HG03432 (cell line): ENCODE measurements around the gene AFAP1L2.

Experiments used
- ATAC-seq: cut with Tn5 transposase; IDR thresholded peaks from one replicate; pipeline ENCODE4 v1.9.1; 2021; ENCODE audit warnings: mild to moderate bottlenecking, moderate library complexity; ENCODE audit not compliant: unreplicated experiment

The AFAP1L2 gene

GRCh38 chr10:114412907-114413797, 8.8 kb upstream of the AFAP1L2 start:
- no peak for ATAC-seq

GRCh38 chr10:114408968-114409444, 4.7 kb upstream of the AFAP1L2 start:
- no peak for ATAC-seq

GRCh38 chr10:114408112-114408967, 4.0 kb upstream of the AFAP1L2 start:
- ATAC-seq: peak; percentile 40

- no peak for ATAC-seq
These were observed 2.2 kb upstream of the AFAP1L2 start for GRCh38 chr10:114406455-114406854.

- ATAC-seq: no peak
These were observed 679 bp upstream of the AFAP1L2 start for GRCh38 chr10:114405011-114405350.

GRCh38 chr10:114403541-114404161, 651 bp downstream of the AFAP1L2 start:
- ATAC-seq: peak; percentile 48

GRCh38 chr10:114402871-114403540, 1.3 kb downstream of the AFAP1L2 start:
- ATAC-seq: no peak

- ATAC-seq: no peak
These were observed 2.1 kb downstream of the AFAP1L2 start for GRCh38 chr10:114402233-114402632.

- ATAC-seq: no peak
These were observed 3.0 kb downstream of the AFAP1L2 start for GRCh38 chr10:114401195-114401791.

- ATAC-seq: no peak
These were observed 4.2 kb downstream of the AFAP1L2 start for GRCh38 chr10:114400091-114400490.

GRCh38 chr10:114399576-114399975, 4.7 kb downstream of the AFAP1L2 start:
- ATAC-seq: no peak

GRCh38 chr10:114398587-114399331, 5.5 kb downstream of the AFAP1L2 start:
- no peak for ATAC-seq

- ATAC-seq: peak; percentile 45
These were observed 6.6 kb downstream of the AFAP1L2 start for GRCh38 chr10:114397651-114398145.

- ATAC-seq: no peak
These were observed 7.8 kb downstream of the AFAP1L2 start for GRCh38 chr10:114396464-114396863.

GRCh38 chr10:114395366-114396022, 8.8 kb downstream of the AFAP1L2 start:
- ATAC-seq: peak; percentile 41

GRCh38 chr10:114394531-114394930, 9.8 kb downstream of the AFAP1L2 start:
- ATAC-seq: no peak

- ATAC-seq: no peak
These were observed 10.4 kb downstream of the AFAP1L2 start for GRCh38 chr10:114393886-114394285.

GRCh38 chr10:114393482-114393881, 10.8 kb downstream of the AFAP1L2 start:
- ATAC-seq: no peak
